ENCODE data around the gene TTC21A. TPM values are rescaled to one million over a fixed set of nuclear protein-coding genes. Genes with fewer than 3 reads are reported as not detected.

TTC21A gene
- total RNA-seq, 1 donor from 2014 or later, result 12.3 TPM

DNA sequence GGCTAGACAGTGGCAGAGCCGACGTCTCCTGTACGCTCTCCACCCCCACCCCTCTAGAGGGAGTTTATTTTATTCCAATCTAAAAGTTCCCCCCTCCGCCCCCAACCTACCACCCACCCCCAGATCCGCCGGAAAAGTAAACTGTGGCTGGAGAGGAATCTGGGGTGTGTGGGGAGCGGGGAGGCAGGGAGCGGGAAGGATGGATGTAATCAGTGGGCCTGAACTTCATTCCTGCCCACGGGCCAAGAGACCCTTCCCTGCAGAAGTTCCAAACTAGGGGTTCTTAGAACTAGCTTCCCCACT lies 46.4 kb downstream of the TTC21A start:
- H3K4me1 Mint-ChIP-seq, result peaks cover 58% of the 10 kb centered on the region
- peak overlapping the region; percentile 92 for H3K27ac Mint-ChIP-seq
- H3K9me3 Mint-ChIP-seq, result no peaks in the 10 kb centered on the region
- no peaks in the 10 kb centered on the region for H3K36me3 Mint-ChIP-seq
- DNase-seq (ENCODE audit: low spot score in 2 of 2, unreplicated experiment in 2 of 2), result no peak
- peak overlapping the region; percentile 66 for H3K4me3 Mint-ChIP-seq
- TF ChIP-seq, protein P1, sequence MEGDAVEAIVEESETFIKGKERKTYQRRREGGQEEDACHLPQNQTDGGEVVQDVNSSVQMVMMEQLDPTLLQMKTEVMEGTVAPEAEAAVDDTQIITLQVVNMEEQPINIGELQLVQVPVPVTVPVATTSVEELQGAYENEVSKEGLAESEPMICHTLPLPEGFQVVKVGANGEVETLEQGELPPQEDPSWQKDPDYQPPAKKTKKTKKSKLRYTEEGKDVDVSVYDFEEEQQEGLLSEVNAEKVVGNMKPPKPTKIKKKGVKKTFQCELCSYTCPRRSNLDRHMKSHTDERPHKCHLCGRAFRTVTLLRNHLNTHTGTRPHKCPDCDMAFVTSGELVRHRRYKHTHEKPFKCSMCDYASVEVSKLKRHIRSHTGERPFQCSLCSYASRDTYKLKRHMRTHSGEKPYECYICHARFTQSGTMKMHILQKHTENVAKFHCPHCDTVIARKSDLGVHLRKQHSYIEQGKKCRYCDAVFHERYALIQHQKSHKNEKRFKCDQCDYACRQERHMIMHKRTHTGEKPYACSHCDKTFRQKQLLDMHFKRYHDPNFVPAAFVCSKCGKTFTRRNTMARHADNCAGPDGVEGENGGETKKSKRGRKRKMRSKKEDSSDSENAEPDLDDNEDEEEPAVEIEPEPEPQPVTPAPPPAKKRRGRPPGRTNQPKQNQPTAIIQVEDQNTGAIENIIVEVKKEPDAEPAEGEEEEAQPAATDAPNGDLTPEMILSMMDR (IDR thresholded peaks at IDR 0.05; ENCODE audit: unreplicated experiment), result no peak
- no peaks in the 10 kb centered on the region for H3K27me3 Mint-ChIP-seq (ENCODE audit: low read depth)

DNA sequence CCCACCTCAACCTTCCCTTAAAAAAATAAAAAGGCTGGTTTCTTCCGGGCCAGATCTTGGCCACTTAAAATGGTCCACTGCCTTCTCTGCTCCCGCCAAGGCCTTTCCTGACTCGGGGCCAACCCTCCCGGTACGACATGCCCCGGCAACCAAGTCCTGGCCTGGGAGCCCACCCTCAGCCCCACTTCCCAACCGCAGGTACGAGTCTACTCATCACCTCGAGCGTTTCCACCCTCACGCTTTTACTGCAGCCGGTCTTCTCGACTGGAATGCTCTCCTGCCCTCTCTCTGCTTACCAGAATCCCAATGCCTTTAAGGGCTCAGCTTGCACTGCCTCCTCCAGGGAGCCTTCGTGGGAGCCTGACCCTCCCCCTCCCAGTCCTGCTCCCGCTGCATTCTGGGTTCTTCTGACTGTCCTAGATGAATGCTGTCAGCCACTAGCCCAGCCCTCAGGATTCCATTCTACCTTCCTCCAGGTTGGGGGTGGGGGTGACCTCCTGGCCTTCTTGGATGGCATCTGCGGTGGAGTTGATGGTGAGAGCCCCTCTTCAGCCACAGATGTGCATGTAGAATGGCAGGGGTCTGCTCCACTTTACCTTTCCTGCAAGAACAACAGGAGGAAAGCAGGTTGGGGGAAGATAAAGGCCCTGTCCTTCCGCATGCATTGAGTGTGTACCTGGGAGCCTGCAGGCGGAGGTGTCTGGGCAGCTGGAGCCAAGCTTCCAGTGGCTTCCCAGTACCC lies 47.0 kb downstream of the TTC21A start:
- DNase-seq (ENCODE audit: low spot score in 2 of 2, unreplicated experiment in 2 of 2), result no peak

DNA sequence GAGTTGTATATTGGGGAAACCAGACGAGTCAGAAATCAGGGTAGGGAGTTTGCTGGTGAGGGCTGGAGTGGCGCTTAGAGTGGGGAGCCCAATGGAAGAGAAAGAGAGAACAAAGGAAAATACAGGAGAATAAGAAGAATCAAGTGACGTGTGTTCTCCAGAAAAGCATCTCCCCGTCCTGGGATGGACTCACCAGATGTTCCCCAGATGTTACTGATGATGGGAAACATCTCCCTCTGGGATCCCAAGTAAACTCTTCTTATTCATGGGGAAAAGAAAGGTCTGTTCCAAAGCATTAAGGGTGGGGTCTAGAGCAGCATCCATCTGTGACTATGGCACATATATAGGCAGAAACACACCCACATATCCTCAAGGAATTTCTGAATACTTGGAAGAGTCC lies 48.9 kb downstream of the TTC21A start:
- H3K36me3 Mint-ChIP-seq, result no peaks in the 10 kb centered on the region
- no peaks in the 10 kb centered on the region for H3K9me3 Mint-ChIP-seq
- TF ChIP-seq, protein P1 (IDR thresholded peaks at IDR 0.05; ENCODE audit: unreplicated experiment), result no peak
- no peak for DNase-seq (ENCODE audit: low spot score in 2 of 2, unreplicated experiment in 2 of 2)
- H3K27ac Mint-ChIP-seq, result no peak overlapping the region
- H3K4me3 Mint-ChIP-seq, result no peak overlapping the region
- no peaks in the 10 kb centered on the region for H3K27me3 Mint-ChIP-seq (ENCODE audit: low read depth)
- peaks cover 34% of the 10 kb centered on the region for H3K4me1 Mint-ChIP-seq

More for the DNA sequence above, 47.0 kb downstream of the TTC21A start:
- TF ChIP-seq, protein P1 (IDR thresholded peaks at IDR 0.05; ENCODE audit: unreplicated experiment), result no peak
- H3K4me1 Mint-ChIP-seq, result peaks cover 54% of the 10 kb centered on the region
- no peaks in the 10 kb centered on the region for H3K9me3 Mint-ChIP-seq
- H3K27me3 Mint-ChIP-seq (ENCODE audit: low read depth), result no peaks in the 10 kb centered on the region
- peak overlapping the region; percentile 92 for H3K27ac Mint-ChIP-seq
- no peaks in the 10 kb centered on the region for H3K36me3 Mint-ChIP-seq
- peak overlapping the region; percentile 66 for H3K4me3 Mint-ChIP-seq

DNA sequence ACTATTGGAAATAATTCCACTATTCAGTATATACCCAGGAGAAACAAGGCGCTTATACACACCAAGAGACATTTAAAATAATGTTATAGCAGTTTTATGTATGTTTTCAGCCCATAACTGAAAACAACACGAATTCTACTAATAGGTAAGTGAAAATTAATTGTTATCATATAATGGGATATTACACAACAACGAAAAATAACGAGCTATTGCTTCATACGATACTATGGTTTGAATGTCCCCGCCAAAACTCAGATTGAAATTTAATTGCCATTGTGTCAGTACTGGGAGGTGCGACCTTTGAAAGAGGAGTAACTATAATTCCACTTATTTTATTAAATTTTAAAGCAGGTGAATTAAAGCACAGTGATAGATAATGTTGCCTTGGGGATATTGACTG lies 49.9 kb downstream of the TTC21A start:
- no peaks in the 10 kb centered on the region for H3K36me3 Mint-ChIP-seq
- no peaks in the 10 kb centered on the region for H3K27me3 Mint-ChIP-seq (ENCODE audit: low read depth)
- no peak overlapping the region for H3K27ac Mint-ChIP-seq
- H3K4me1 Mint-ChIP-seq, result peaks cover 25% of the 10 kb centered on the region
- TF ChIP-seq, protein P1 (IDR thresholded peaks at IDR 0.05; ENCODE audit: unreplicated experiment), result no peak
- no peaks in the 10 kb centered on the region for H3K9me3 Mint-ChIP-seq
- no peak overlapping the region for H3K4me3 Mint-ChIP-seq
- DNase-seq (ENCODE audit: low spot score in 2 of 2, unreplicated experiment in 2 of 2), result no peak

DNA sequence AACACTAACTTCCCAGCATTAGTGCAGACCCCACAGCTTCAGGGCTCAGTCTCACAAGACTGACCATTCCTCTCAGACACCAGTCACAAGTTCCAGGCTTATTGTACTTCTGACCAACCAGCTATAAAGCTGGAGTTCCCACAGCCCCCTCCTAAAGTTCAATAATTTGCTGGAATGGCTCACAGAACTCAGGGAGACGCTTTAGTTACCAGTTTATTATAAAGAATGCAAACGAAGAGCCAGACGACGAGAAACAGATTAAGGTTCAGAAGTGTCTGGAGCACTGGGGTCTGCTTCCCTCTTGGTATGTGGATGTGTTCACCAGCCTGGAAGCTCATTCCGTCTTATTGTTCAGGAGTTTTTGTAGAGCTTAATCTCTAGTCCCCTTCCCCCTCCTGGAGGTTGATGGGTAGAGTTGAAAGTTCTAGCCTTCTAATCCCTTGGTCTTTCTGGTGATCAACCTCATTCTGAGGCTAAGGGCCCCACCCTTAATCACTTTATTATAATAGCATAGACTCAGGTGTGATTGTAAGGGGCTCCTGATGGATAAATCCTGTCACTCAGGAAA lies 50.8 kb downstream of the TTC21A start:
- Mint-ChIP-seq H3K9me3 (peaks cover 2% of the 10 kb centered on the region), H3K4me1 (peaks cover 22% of the 10 kb centered on the region), H3K4me3 (no peak overlapping the region), H3K27ac (peak overlapping the region; percentile 86), H3K27me3 (ENCODE audit: low read depth) (no peaks in the 10 kb centered on the region), H3K36me3 (no peaks in the 10 kb centered on the region)
- no peak for DNase-seq (ENCODE audit: low spot score in 2 of 2, unreplicated experiment in 2 of 2)
- TF ChIP-seq, protein P1 (IDR thresholded peaks at IDR 0.05; ENCODE audit: unreplicated experiment), result no peak
